GM21619 (cell line): ENCODE results near the gene TRAM2.

Experiments
- ATAC-seq: cut with Tn5 transposase; IDR thresholded peaks from one replicate; pipeline ENCODE4 v1.9.1; 2021; ENCODE audit not compliant: unreplicated experiment

TRAM2 gene

GRCh38 chr6:52595000-52595795, 18.3 kb upstream of the TRAM2 start:
- ATAC-seq: peak; percentile 72

GRCh38 chr6:52594221-52594620, 17.4 kb upstream of the TRAM2 start:
- no peak for ATAC-seq

GRCh38 chr6:52591832-52592231, 15.0 kb upstream of the TRAM2 start:
- no peak for ATAC-seq

- ATAC-seq: no peak
Measured at GRCh38 chr6:52590152-52590891, 13.5 kb upstream of the TRAM2 start.

- ATAC-seq: no peak
Measured at GRCh38 chr6:52588710-52589091, 11.8 kb upstream of the TRAM2 start.

GRCh38 chr6:52588087-52588709, 11.3 kb upstream of the TRAM2 start:
- ATAC-seq: no peak

- ATAC-seq: no peak
Measured at GRCh38 chr6:52587001-52587400, 10.1 kb upstream of the TRAM2 start.

GRCh38 chr6:52584203-52584602, 7.3 kb upstream of the TRAM2 start:
- ATAC-seq: no peak

- ATAC-seq: no peak
Measured at GRCh38 chr6:52582996-52583395, 6.1 kb upstream of the TRAM2 start.

GRCh38 chr6:52582446-52582845, 5.6 kb upstream of the TRAM2 start:
- no peak for ATAC-seq

- ATAC-seq: no peak
Measured at GRCh38 chr6:52580905-52581304, 4.0 kb upstream of the TRAM2 start.

GRCh38 chr6:52579006-52579660, 2.3 kb upstream of the TRAM2 start:
- ATAC-seq: no peak

- ATAC-seq: no peak
Measured at GRCh38 chr6:52577778-52578463, 1.1 kb upstream of the TRAM2 start.

GRCh38 chr6:52576392-52577021, 353 bp downstream of the TRAM2 start:
- ATAC-seq: peak; percentile 57

GRCh38 chr6:52576054-52576391, 837 bp downstream of the TRAM2 start:
- ATAC-seq: no peak

GRCh38 chr6:52575502-52575892, 1.4 kb downstream of the TRAM2 start:
- no peak for ATAC-seq

GRCh38 chr6:52574709-52575501, 2.0 kb downstream of the TRAM2 start:
- ATAC-seq: peak; percentile 39

- no peak for ATAC-seq
Measured at GRCh38 chr6:52573295-52573694, 3.6 kb downstream of the TRAM2 start.

GRCh38 chr6:52572536-52572935, 4.3 kb downstream of the TRAM2 start:
- no peak for ATAC-seq
